COLO829 (cell line): ENCODE measurements around the gene ARHGEF19.
"Not testable (repeated sequence)": the region's sequence is repeated elsewhere in the genome, so short reads cannot be mapped to it uniquely, and the experiment has no call there.

Experiments
- DNase-seq: peaks from one replicate; pipeline ENCODE4 v3.0.0; 2012; ENCODE audit warnings: low spot score

ARHGEF19 gene

DNA sequence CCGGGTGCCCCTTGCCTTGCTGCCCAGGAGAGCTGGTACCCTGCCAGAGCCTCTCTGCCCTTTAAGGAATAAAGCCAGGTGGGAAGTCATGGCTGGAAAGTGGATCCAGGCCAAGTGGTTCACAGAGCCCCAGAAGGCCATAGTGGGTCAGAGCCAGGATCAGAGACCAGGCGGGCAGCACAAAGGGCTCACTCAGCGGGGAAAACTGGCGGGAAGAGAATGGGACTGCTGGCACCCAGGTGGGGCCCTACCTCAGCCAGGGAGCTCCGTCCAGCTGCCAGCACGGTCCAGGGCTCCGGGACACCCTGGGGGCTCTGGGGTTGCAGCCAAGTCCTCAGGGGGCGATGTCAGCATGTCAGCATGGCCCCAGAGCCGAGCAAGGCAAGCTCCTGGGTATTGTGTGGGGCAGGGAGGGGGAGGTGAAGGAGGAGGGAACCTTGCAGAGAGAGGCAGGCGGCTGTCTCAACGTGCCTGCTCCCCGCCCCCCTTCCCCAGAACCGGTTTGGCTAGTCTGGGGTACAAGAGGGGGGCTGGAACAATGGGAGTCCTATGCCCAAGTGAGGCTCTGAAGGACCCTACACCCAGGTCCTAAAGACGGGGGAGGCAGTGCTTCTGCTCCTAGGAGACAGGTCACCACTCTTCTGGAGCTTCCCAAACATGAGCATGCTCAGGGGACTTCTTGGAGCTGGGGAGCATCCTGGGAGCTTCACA lies at the start of gene ARHGEF19:
TSS of gene ARHGEF19 (minus strand) at position 402 of the 711 bp plus-strand sequence. CDS start 3,598 bp downstream, outside the sequence.
- DNase-seq, result no peak

DNA sequence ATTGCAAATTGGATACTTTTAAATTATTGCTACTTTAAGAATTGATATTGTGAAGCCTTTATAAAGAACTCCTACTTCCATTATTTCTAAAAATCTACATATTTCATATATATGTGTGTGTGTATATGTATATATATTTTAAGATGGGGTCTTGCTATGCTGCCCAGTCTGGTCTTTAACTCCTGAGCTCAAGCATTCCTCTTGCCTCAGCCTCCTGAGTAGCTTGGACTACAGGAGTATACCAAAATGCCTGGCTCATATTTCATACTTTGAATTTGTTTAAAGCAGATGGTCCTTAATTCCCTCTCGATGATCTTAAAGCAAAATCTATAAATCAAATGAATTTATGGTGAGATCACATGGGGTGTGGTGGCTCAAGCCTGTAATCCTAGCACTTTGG lies 49.6 kb upstream of the ARHGEF19 start:
- DNase-seq, result no peak

DNA sequence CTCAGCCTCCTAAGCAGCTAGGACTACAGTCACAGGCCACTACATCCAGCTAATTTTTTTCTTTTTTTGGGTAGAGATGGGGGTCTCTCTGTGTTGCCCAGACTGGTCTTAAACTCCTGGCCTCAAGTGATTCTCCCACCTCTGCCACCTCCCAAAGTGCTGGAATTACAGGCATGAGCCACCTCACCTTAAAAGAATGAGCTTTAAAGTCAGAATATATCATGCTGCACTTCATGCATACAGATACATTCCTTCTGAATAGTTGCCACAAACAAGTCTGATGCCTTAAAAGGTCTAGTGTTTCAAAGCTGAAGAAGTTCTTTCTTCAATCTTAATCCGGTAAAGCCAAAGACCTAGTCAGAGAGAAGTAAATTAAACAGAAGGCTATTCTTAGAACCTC lies 48.4 kb upstream of the ARHGEF19 start:
- peak; percentile 61 for DNase-seq

DNA sequence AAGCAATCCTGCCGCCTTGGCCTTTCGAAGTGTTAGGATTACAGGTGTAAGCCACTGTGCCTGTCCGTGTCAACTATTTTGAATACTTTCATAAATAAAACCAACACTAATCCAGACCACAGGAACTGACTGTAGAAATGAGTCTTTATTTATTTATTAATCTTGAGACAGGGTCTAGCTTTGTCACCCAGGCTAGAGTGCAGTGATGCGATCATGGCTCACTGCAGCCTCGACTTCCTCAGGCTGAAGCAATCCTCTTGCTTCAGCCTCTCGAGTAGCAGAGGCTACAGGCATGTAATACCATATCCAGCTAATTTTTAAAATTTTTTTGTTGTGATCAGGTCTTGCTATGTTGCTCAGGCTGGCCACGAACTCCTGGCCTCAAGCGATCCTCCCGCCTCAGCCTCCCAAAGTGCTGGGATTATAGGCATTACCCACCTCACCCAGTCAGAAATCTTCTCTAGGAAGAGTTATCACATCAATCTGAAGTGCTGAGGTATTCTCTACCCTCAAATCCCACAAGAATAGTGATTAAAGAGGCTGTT lies 46.2 kb upstream of the ARHGEF19 start:
- DNase-seq, result no peak

DNA sequence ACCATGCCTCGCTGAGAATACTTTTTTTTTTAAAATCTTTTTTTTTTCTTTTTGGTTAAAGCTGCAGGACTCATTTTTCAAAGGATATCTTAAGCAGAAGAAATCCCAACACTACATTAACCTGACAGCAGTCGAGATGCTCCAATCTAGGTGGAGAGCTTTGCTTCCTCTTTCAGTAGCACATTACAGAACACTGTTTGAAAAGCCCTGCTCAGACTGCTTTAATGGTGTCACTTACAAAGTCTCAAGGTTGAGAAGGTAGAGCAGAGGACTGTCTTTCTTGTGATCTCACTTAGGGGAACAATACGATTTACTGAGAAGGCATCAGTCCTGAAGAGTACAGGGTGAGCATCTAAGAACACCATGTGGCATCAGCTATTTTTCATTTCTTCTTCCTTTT lies 45.5 kb upstream of the ARHGEF19 start:
- no peak for DNase-seq

DNA sequence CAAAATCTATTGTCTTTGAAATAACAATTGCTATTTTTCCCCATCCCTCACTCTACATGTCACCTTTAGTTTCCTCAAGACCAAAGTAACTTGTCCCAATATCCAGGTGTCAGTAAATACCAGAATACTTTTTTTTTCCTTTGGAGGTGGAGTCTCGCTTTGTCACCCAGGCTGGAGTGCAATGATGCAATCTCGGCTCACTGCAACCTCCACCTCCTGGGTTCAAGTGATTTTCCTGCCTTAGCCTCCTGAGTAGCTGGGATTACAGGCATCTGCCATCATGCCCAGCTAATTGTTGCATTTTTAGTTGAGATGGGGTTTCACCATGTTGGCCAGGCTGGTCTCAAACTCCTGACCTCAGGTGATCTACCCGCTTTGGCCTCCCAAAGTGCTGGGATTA lies 45.1 kb upstream of the ARHGEF19 start:
- not testable (repeated sequence) for DNase-seq

DNA sequence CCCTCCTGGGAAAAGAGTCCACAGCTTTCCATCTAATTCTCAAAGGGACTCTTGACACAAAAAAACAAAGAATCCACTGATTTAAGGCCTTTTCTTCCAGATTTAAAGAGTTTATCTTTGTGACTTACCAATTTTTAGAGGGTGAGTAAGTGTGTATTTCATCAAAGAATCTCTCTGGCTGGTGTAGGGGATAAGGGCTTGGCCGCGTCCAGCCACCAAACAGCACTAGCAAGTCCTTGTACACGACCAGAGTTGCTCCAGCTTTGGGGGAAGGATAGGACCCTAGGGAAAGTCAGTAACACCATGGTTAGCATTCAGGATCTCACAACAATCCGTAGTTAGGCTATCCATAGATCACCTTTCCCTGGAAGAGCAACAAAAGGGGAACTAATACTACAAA lies 44.0 kb upstream of the ARHGEF19 start:
- no peak for DNase-seq

DNA sequence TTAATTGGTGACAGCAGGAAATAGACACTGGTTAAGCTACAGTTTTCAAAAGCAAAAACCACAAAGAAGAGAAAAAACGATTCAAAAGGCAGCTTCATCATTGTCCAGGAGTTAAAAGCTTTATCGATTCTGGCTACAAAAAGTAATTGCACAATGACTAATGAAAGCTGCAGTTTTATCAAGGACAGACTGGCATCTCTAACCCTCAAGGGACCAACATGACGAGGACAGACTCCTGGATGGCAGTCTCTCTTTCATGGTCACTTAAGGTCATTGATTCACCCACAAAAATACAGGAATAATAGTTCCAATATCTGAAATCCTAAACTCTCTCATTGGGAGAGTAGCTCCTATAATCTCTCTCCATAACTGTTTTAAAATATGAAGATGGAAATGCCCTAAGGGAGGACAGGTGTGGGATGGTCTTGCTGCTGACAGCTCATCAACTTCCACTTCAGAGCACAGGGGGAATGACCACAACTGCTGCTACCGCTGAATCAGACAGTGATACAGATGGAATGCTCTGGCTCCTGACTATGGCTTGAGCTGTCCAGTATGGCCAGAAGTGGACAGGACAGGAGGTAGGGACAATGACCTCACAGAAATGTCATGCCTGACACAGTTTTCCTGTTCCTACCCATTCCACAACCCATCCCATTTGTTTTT lies 41.9 kb upstream of the ARHGEF19 start:
- DNase-seq, result no peak

DNA sequence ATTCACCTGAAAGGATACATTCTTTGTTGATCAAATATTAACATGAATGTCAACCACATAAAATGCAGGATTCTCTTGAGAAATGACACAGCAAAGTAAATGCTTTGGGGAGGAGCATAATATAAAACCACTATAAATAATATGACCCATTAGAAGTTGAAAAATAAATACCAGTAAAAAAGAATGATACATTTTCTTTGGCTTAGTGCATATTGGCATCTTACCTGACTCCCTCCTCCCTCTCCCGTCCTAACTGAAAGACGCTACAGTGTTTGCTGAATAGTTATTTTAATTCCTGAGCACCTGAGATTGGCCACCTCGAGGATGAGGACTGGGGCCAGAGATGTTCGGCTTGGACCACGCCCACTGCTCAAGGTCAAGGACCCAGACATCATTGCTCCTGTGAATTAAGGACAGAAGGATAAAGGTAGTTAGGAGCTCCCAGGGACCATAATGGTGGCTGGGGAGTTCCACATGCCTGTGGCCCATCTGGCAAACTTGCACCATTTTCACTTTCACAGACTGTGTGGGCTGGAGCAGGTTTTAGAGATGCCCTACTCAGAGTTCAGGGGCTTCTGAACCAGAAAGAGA lies 41.0 kb upstream of the ARHGEF19 start:
- DNase-seq, result no peak

DNA sequence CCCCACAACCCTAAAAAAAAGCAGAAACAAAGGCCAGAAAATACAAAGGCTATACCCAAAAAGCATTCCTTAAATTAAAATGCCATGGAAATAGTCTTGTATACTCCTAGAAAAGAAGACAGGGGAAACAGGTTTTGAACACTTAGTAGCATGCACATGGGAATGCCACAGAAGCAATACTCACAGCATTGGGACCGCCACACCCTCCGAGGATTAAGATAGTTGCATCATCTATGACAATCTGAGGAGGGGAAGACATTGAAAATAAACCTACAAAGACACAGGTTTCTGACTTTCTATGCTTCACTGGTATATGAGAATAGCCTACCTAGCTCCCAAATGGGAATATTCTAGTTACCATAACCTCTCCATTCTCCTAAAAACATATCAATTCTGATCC lies 40.5 kb upstream of the ARHGEF19 start:
- no peak for DNase-seq

DNA sequence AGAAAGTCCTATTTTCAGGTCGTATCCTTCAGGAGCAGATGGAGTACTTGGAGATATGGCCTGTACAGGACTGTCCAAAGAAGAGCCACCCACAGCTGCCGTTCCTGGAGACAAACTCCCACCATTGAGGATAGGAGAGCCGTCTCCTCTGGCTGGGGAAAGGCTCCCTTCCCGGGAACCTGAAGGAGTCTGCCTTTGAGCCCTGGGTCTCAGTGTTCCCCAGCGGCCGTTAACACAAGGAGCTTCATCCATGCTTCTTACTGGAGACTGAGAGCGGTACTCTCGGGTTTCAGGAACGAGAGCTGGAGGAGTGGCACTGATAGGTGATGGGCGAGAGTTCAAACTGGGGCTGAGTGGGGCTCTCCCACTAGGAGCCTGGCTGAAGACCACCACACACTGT lies 38.9 kb upstream of the ARHGEF19 start:
- DNase-seq, result no peak

DNA sequence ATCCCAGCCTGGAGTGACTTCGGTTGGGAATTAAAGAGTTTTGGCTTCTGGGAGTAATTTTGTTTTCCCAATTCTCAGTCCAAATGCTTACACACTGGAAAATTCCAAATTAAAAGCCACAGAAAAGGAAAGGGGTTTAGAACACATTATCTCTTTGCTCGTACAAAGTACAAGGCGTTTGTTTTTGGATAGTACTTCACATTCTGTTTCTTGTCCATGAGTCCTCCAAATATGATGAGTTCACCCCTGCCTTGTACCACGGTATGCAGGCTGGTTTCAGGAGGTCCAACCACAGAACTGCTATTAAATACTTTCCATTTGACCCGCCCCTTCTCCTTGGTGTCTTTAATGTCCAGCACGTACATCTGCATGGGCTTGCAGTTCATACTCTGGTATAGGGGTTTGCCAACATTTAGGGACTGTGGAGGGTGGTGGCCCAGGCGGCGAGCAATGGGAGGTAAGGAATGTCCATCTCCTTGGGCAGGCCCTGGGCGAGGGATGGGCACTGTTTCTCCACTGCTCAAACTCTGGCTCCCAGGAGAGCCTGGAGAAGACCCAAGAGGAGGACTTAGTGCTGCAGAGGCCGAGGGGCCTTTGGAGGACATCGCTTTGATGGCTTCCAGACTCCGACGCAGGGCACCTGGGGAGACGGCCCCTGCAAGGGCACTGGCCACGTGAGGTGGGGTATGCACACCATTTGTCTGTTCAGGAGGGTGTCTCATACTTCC lies 38.2 kb upstream of the ARHGEF19 start:
- no peak for DNase-seq

DNA sequence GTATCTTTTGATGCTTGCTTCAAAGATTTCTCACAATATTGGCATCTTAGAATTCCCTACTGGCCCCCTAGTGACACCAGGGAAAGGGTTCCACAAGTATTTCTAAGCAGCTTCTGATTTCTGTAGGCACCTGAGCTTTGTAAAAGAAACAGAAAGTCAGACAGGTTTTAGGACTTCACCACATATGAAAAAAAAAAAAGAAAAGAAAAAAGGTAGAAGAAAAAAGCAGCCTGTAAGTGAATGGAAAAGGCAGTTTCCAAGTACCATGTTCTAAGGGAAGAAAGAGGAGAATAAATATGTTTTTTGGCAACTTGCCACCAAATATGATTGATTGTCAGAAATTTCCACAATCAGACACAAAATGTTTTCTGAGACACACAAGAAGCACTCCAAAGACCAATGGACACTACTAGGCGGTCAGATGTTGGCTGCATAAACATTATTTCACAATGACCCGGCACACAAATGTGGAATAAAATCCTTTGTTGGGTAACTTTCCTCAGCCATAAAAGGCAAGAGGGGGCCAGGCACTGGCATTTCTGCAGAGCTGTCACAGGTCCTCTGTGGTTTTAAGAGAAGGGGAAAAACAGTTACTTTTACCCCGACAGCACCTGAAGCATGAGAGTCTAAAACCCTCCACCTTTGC lies 37.3 kb upstream of the ARHGEF19 start:
- DNase-seq, result no peak

DNA sequence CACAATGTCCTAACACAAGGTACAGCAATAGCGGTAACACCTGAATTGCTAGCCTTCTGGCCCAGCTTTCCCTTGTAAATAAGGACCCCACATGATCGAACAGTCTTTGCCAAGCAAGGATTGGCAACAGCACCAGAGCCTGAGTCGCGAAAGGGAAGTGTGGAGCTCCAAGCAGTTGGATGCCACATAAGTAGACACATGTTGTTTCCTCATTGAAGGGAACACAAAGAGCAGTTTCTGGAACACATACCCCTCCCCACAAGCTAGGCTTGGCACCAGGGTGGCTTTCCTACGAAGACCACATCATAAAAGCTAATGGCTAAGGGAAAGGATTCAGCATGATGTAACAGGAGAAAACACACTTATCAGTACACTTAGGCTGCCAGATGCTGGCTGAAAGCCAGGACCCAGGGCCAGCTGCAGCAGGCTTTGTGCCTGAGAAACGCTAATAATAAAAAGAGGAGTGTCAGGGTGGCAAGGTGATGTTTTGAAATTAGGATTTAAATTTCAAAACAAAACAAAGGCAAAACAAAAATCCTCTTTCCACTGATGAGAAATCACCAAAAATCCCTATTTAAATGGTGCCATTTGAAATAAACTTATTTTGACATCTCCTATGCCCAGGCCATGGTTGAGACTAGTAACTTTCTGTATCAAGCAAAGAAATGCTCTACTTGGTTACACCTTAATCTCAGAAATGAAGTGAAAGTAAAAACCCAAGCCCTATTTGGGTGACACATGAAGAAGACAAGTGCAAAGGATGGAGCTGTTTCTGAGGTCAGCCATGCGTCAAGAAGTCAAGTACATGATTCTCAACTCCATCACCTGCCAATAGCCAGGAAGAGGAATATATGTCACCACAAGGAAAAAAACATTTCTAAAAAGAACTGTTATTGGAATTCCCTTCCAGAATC lies 36.4 kb upstream of the ARHGEF19 start:
- DNase-seq, result no peak

DNA sequence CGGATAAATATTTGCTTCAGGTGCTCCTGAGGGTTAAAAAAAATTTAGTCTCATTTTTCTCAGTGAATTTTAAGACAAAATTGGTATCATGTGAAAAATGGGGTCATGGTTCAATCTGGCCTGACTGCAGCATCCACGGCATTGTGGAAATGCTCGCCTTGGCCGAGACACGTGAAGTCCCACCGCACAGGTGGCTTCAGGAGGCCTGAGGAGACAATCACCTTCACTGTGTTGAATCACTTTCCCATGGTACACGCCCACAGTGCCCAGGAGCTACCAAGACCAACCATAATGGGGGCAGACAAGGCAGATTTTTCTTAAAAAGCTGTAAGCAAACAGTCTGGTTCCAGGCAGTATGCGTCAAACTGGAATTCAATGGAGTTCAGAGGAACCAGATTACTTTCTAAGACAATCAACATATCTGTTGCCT lies 35.6 kb upstream of the ARHGEF19 start:
- DNase-seq, result no peak

DNA sequence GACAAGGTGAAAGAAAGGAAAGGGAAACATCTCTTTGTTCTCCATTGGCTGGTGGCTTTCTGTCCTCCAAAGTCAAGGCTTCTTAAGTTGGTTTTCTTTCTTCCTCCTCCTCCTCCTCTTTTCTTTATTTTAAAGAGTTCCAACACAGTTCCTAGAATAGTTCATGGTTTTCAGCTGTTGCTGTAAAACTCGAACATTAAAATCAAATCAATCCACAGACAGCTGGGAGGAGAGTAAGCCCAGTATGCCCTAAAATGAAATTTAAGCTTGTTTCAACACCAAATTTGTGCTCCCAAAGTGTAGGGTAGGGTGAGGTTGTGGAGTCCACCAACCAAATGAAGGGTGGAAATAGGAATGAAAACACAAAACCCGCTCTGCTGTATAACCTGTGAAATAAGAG lies 35.0 kb upstream of the ARHGEF19 start:
- DNase-seq, result no peak

DNA sequence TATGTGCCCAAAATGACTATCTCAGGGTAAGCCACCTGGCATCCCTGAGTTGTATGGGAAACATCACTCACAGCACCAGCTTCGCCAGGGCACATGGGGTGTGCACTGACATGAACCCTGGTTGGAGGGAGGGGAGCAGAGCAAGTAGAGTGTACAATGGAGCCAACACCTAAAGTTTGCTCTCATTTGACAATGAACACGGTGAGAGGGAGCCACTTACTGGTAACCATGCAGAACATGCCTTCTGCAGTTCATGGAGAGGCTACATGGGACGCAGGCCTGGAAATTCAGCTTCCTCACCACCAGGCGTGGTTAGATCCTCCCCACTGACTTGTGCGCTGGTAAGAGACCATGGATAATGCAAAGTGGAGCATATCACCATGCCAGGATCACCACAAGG lies 34.5 kb upstream of the ARHGEF19 start:
- DNase-seq, result no peak

DNA sequence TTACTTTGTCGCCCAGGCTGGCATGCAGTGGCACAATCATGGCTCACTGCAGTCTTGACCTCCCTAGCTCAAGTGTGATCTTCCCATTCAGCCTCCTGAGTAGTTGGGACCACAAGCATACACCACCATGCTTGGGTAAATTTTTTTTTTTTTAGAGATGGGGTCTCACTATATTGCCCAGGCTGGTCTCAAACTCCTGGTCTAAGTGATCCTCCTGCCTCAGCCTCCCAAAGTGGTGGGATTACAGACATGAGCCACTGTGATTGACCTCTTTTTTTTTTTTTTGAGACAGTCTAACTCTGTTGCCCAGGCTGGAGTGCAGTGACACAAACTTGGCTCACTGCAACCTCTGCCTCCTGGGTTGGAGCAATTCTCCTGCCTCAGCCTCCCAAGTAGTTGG lies 33.8 kb upstream of the ARHGEF19 start:
- not testable (repeated sequence) for DNase-seq

DNA sequence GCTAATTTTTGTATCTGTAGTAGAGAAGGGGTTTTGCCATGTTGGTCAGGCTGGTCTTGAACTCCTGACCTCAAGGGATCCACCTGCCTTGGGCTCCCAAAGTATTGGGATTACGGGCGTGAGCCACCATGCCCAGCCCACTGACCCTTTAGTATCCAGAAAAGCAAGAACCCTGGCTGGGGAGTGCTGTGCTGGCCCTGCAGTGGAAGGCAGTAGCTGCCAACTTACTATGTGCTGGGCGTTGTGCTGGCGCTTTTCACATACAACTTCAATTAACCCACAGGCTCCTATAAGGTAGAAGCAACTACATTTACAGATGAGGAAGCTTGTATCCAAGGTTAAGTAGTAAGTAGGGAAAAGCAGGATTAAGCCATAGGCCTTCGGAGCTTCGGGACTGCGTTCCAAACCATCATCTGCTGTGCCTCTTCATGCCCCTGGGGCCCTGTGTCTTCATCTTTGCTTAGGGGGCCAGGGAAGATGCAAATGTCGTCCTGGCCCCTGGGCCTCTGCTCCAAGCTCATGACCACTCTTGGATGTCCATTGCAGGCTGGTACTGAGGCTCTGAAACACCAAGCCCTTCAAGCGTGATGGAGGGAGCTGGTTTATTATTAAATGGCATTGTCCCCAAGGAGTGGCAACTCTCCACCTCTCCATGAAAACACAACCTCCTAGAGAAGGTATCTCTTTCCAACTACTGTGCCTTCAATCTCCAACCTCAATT lies 33.2 kb upstream of the ARHGEF19 start:
- DNase-seq, result no peak

DNA sequence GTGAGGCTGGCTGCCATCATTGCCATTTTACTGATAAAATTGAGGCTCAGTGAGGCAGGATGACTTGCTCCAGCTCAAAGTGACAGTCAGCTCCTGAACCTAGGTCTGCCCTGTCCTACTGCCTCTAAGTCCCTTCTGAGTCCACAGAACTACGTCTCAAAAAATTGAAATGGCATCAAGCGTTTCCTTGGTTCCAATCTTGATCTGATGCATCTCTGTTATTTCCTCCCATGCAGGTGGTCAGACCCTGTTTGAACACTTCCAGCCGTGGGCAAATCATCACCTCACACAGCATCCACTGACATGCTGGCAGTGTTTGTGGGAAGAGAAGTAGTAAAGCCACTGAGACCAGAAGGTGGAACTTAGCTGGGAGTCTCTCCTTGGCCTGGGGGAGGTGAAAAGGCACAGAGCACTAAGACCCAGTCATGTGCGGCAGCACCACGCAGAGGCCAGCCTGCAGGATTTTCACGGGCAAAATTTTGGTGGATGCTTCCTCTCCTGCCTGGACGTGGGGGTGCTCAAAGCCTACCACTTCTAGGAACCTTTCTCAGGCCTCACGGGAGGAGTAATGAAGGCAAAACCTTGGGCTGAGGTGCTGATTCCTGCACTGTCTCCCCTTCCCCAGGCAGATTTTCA lies 32.3 kb upstream of the ARHGEF19 start:
- no peak for DNase-seq
